Smooth muscle cell (in vitro differentiated cells): ENCODE results near the gene ANGPTL3. TPM values are rescaled to one million over a fixed set of nuclear protein-coding genes. Genes with fewer than 3 reads are reported as not detected.
"Not testable (repeated sequence)": the region's sequence is repeated elsewhere in the genome, so short reads cannot be mapped to it uniquely, and the experiment has no call there.

Experiments used
- DNase-seq: peaks from one replicate; lab custom pipeline; 2025; ENCODE audit not compliant: unreplicated experiment; lab: John Stamatoyannopoulos, UW
- H2AFZ ChIP-seq: fragments of 200-600 bp; sonication (generic); 2 replicates; pipeline ENCODE4 v1.6.0; 2016; ENCODE audit warnings: antibody characterized with exemption, low read depth, mild to moderate bottlenecking
- H3F3A ChIP-seq: fragments of 200-600 bp; sonication (generic); 2 replicates; pipeline ENCODE4 v1.6.0; 2017; ENCODE audit warnings: antibody characterized with exemption, low read depth
- H3K27ac ChIP-seq: fragments of 200-600 bp; sonication (generic); 2 replicates; pipeline ENCODE4 v1.5.1; 2016; ENCODE audit warnings: low read depth, mild to moderate bottlenecking
- H3K27me3 ChIP-seq: fragments of 200-600 bp; sonication (generic); 2 replicates; pipeline ENCODE4 v1.6.1; 2016; ENCODE audit warnings: low read depth, mild to moderate bottlenecking
- H3K36me3 ChIP-seq: fragments of 200-600 bp; sonication (generic); 2 replicates; pipeline ENCODE4 v1.5.1; 2016; ENCODE audit warnings: low read depth
- H3K4me1 ChIP-seq: fragments of 200-600 bp; sonication (generic); 2 replicates; pipeline ENCODE4 v1.5.1; 2016; ENCODE audit warnings: low read depth
- H3K4me2 ChIP-seq: fragments of 200-600 bp; sonication (generic); 2 replicates; pipeline ENCODE4 v1.6.0; 2016; ENCODE audit warnings: mild to moderate bottlenecking
- H3K4me3 ChIP-seq: fragments of 200-600 bp; sonication (generic); 2 replicates; pipeline ENCODE4 v1.5.1; 2016; ENCODE audit warnings: mild to moderate bottlenecking
- H3K79me2 ChIP-seq: fragments of 200-600 bp; sonication (generic); 2 replicates; pipeline ENCODE4 v1.6.0; 2016; ENCODE audit warnings: low read depth, mild to moderate bottlenecking
- H3K9ac ChIP-seq: fragments of 200-600 bp; sonication (generic); 2 replicates; pipeline ENCODE4 v1.6.0; 2016; ENCODE audit warnings: low read depth
- H3K9me3 ChIP-seq: fragments of 200-600 bp; sonication (generic); replicated peaks from 2 replicates; pipeline ENCODE4 v1.5.1; 2016; ENCODE audit warnings: low read depth
- H4K20me1 ChIP-seq: fragments of 200-600 bp; sonication (generic); 2 replicates; pipeline ENCODE4 v1.6.0; 2016; ENCODE audit warnings: low read depth
- WGBS: methylation state at CpG from one replicate; pipeline ENCODE4 v1.1.7; 2016; ENCODE audit warnings: low lambda C conversion rate; 5-methylcytosine and 5-hydroxymethylcytosine counted together
- polyA plus RNA-seq: library from polyadenylated mRNA; unstranded; fragments of >200 nt; fragmentation: Nextera tagmentation; extraction: Ambion mirVana; gene quantifications from 2 replicates; pipeline ENCODE4 v1.2.1, GENCODE V29; 2016
- total RNA-seq: library from RNA; depleted of rRNA; stranded (reverse); fragments of >200 nt; gene quantifications from 2 replicates; pipeline ENCODE4 v1.2.3, GENCODE V29; 2014
- TF ChIP-seq, protein P1 (sequence below): fragments of 200-600 bp; sonication (generic); IDR thresholded peaks from 2 replicates; pipeline ENCODE4 v1.5.1; 2017; ENCODE audit warnings: borderline replicate concordance, mild to moderate bottlenecking, antibody characterized with exemption; ENCODE audit not compliant: insufficient read depth, poor library complexity, severe bottlenecking

The ANGPTL3 gene, protein sequence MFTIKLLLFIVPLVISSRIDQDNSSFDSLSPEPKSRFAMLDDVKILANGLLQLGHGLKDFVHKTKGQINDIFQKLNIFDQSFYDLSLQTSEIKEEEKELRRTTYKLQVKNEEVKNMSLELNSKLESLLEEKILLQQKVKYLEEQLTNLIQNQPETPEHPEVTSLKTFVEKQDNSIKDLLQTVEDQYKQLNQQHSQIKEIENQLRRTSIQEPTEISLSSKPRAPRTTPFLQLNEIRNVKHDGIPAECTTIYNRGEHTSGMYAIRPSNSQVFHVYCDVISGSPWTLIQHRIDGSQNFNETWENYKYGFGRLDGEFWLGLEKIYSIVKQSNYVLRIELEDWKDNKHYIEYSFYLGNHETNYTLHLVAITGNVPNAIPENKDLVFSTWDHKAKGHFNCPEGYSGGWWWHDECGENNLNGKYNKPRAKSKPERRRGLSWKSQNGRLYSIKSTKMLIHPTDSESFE
- not detected in 2 replicates for total RNA-seq
- 0.48 TPM in 1 of 2 replicates, not detected in the other for polyA plus RNA-seq

DNA sequence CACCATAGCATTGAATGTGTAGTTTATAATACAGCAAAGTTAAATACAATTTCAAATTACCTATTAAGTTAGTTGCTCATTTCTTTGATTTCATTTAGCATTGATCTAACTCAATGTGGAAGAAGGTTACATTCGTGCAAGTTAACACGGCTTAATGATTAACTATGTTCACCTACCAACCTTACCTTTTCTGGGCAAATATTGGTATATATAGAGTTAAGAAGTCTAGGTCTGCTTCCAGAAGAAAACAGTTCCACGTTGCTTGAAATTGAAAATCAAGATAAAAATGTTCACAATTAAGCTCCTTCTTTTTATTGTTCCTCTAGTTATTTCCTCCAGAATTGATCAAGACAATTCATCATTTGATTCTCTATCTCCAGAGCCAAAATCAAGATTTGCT is at the start of gene ANGPTL3:
ANGPTL3 (plus strand) TSS at position 240 of the 400 bp plus-strand sequence; CDS start at position 287, 47 bp downstream.
- no peak for DNase-seq
- Histone ChIP-seq H3K36me3 (no peaks in the 10 kb centered on the region), H4K20me1 (no peaks in the 10 kb centered on the region), H3K4me1 (no peaks in the 10 kb centered on the region), H3F3A (no peaks in the 10 kb centered on the region), H3K4me2 (no peak within 1 kb of the TSS), H3K27me3 (no peaks in the 10 kb centered on the region), H3K4me3 (peak within 1 kb of the TSS; percentile 15), H3K9ac (no peak within 1 kb of the TSS), H3K9me3 (no peaks in the 10 kb centered on the region), H3K27ac (no peak within 1 kb of the TSS), H2AFZ (no peak within 1 kb of the TSS), H3K79me2 (no peaks in the 10 kb centered on the region)
- 97% methylated on average over 3 of the region's 3 CpGs for WGBS
- TF ChIP-seq, protein P1, sequence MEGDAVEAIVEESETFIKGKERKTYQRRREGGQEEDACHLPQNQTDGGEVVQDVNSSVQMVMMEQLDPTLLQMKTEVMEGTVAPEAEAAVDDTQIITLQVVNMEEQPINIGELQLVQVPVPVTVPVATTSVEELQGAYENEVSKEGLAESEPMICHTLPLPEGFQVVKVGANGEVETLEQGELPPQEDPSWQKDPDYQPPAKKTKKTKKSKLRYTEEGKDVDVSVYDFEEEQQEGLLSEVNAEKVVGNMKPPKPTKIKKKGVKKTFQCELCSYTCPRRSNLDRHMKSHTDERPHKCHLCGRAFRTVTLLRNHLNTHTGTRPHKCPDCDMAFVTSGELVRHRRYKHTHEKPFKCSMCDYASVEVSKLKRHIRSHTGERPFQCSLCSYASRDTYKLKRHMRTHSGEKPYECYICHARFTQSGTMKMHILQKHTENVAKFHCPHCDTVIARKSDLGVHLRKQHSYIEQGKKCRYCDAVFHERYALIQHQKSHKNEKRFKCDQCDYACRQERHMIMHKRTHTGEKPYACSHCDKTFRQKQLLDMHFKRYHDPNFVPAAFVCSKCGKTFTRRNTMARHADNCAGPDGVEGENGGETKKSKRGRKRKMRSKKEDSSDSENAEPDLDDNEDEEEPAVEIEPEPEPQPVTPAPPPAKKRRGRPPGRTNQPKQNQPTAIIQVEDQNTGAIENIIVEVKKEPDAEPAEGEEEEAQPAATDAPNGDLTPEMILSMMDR = no peak

DNA sequence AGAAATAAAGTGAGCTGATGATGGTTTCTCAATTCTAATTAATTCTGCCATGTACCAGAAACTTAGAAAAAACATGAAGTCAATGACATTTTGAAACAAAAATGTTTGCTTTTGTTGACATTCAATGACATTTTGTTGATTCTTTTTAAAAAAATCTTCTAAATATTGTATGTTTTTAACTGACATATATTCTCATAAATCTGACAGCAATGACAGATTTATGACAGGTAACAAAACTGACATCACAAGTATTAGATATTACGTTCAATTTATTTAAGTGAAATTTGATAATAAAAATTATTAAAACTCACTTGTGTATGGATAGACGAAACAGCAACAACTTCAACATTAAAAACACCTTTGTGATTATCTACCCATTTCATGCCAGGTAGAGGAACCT is 36.0 kb upstream of the ANGPTL3 start:
- Histone ChIP-seq H4K20me1 (peaks cover 7% of the 10 kb centered on the region), H3K9ac (no peak overlapping the region), H3K36me3 (peaks cover 3% of the 10 kb centered on the region), H2AFZ (no peak overlapping the region), H3F3A (no peaks in the 10 kb centered on the region), H3K79me2 (no peaks in the 10 kb centered on the region), H3K4me3 (no peak overlapping the region), H3K4me2 (no peak overlapping the region), H3K27me3 (no peaks in the 10 kb centered on the region), H3K4me1 (no peaks in the 10 kb centered on the region), H3K27ac (no peak overlapping the region), H3K9me3 (no peaks in the 10 kb centered on the region)
- TF ChIP-seq, protein P1 = no peak
- no peak for DNase-seq
- 99% methylated on average over 2 of the region's 2 CpGs for WGBS

DNA sequence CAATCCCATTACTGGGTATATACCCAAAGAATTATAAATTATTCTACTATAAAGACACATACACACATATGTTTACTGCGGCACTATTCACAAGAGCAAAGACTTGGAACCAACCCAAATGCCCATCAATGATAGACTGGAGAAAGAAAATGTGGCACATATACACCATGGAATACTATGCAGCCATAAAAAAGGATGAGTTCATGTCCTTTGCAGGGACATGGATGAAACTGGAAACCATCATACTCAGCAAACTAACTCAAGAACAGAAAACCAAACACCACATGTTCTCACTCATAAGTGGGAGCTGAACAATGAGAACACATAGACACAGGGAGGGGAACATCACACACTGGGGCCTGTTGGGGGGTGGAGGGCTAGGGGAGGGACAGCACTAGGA is 30.1 kb upstream of the ANGPTL3 start:
- WGBS = 100% methylated on average over 1 of the region's 1 CpG
- H3K4me3 ChIP-seq, H3K4me1 ChIP-seq, H3K36me3 ChIP-seq, DNase-seq, H3K27ac ChIP-seq, H3K9me3 ChIP-seq, H4K20me1 ChIP-seq, H3K79me2 ChIP-seq, H3K9ac ChIP-seq, H3F3A ChIP-seq, H3K27me3 ChIP-seq, H2AFZ ChIP-seq, H3K4me2 ChIP-seq: not testable (repeated sequence)

DNA sequence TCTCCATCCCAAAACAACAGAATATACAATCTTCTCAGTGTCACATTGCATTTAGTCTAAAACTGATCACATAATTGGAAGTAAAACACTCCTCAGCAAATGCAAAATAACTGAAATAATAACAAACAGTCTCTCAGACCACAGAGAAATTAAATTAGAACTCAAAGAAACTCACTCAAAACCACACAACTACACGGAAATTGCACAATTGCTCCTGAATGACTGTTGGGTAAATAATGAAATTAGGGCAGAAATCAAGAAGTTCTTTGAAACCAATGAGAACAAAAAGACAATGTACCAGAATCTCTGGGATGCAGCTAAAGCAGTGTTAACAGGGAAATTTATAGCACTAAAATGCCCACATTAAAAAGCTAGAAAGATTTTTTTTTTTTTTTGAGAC is 29.4 kb upstream of the ANGPTL3 start:
- not testable (repeated sequence) for H3K27ac ChIP-seq, H3K4me1 ChIP-seq, H3K79me2 ChIP-seq, H3K4me3 ChIP-seq, H2AFZ ChIP-seq, H3K9ac ChIP-seq, H3K36me3 ChIP-seq, H3K27me3 ChIP-seq, H3F3A ChIP-seq, H4K20me1 ChIP-seq, H3K4me2 ChIP-seq, H3K9me3 ChIP-seq, DNase-seq
- WGBS = 90% methylated on average over 1 of the region's 1 CpG

DNA sequence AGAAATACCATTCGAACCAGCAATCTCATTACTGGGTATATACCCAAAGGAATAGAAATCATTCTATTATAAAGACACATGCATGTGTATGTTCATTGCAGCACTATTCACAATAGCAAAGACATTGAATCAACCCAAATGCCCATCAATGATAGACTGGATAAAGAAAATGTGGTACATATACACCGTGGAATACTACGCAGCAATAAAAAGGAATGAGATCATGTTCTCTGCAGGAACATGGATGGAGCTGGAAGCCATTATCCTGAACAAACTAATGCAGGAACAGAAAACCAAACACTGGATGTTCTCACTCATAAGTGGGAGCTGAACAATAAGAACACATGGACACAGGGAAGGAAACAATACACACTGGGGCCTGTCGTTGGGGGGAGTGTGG is 25.8 kb upstream of the ANGPTL3 start:
- H3K79me2 ChIP-seq, H3K4me1 ChIP-seq, H3K4me2 ChIP-seq, H3K27ac ChIP-seq, H2AFZ ChIP-seq, H3K36me3 ChIP-seq, H3K27me3 ChIP-seq, H3K9me3 ChIP-seq, H4K20me1 ChIP-seq, H3K9ac ChIP-seq, H3F3A ChIP-seq, DNase-seq, H3K4me3 ChIP-seq: not testable (repeated sequence)
- 92% methylated on average over 4 of the region's 4 CpGs for WGBS
